MG63 (cell line): ENCODE results near the gene RHOBTB3. TPM values are rescaled to one million over a fixed set of nuclear protein-coding genes. Genes with fewer than 3 reads are reported as not detected.
"Not testable (repeated sequence)": the region's sequence is repeated elsewhere in the genome, so short reads cannot be mapped to it uniquely, and the experiment has no call there.

Experiments
- DNase-seq: peaks from one replicate; pipeline ENCODE4 v3.0.0-alpha.2; 2020
- H3K27me3 ChIP-seq: fragments of 250-450 bp; sonication (Bioruptor Pico); 2 replicates; pipeline ENCODE4 v1.5.1; 2020; ENCODE audit warnings: mild to moderate bottlenecking, moderate library complexity
- H3K36me3 ChIP-seq: fragments of 250-450 bp; sonication (Bioruptor Pico); 2 replicates; pipeline ENCODE4 v1.5.1; 2020; ENCODE audit warnings: mild to moderate bottlenecking, moderate library complexity
- H3K4me3 ChIP-seq: fragments of 250-450 bp; sonication (Bioruptor Pico); 2 replicates; pipeline ENCODE4 v1.5.1; 2020; ENCODE audit warnings: mild to moderate bottlenecking, moderate library complexity
- H3K9me3 ChIP-seq: fragments of 250-450 bp; sonication (Bioruptor Pico); 2 replicates; pipeline ENCODE4 v1.5.1; 2020; ENCODE audit warnings: mild to moderate bottlenecking, moderate library complexity
- total RNA-seq: library from RNA; depleted of rRNA; stranded (reverse); fragments of >200 nt; shearing (Covaris generic); gene quantifications from 2 replicates; pipeline ENCODE4 v1.2.3, GENCODE V29; 2014; ENCODE audit warnings: low replicate concordance

RHOBTB3 gene
- total RNA-seq, 1 experiment from 2014 or later: 74.7 TPM

DNA sequence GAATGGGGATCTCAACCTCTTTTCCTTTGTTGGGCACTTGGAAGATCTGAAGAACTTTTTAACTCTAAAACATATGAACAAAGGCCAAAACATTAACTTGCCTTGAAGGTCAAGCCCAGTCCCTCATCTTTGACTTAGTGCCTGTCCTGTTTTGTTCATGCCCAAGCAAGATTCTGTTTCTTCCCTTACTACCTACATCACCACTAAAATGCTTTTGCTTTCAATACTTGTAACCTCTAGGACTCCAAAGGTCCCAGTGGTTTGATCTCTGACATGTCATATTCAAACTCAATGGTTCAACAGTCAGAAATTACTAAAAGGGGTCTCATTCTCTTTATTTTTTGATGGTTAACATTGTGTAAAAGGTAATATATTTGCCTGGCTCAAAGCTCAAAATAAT lies 67.4 kb downstream of the RHOBTB3 start:
- no peak for DNase-seq
- peaks cover 38% of the 10 kb centered on the region for H3K36me3 ChIP-seq
- H3K27me3 ChIP-seq: no peaks in the 10 kb centered on the region
- no peak overlapping the region for H3K4me3 ChIP-seq
- H3K9me3 ChIP-seq: no peaks in the 10 kb centered on the region

GRCh38 chr5:95799191-95799835 lies 68.2 kb downstream of the RHOBTB3 start:
- Histone ChIP-seq H3K36me3 (peaks cover 30% of the 10 kb centered on the region), H3K4me3 (no peak overlapping the region), H3K27me3 (no peaks in the 10 kb centered on the region), H3K9me3 (no peaks in the 10 kb centered on the region)
- no peak for DNase-seq

DNA sequence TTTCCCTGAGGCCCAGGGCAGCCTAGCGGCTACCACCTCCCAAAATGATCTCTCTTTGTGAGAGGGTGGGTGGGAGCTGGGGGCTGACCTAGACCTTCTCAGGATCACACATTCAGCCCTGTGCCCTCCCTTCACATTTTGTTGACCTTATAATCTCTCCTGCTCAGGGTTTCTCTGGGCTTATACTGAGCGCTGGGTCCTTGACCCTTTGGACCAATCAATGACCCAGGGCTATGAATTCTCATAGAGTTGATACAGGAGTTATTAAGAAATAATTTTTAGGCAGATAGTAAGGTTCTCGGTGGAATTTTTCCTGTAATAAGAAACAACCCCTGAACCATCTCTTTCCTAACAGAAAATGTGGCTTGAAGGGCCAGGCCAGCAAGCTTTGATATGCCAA lies 69.4 kb downstream of the RHOBTB3 start:
- Histone ChIP-seq H3K36me3 (peaks cover 21% of the 10 kb centered on the region), H3K27me3 (no peaks in the 10 kb centered on the region), H3K4me3 (no peak overlapping the region), H3K9me3 (no peaks in the 10 kb centered on the region)
- no peak for DNase-seq

GRCh38 chr5:95801532-95801931 lies 70.4 kb downstream of the RHOBTB3 start:
- no peaks in the 10 kb centered on the region for H3K9me3 ChIP-seq
- no peaks in the 10 kb centered on the region for H3K27me3 ChIP-seq
- no peak overlapping the region for H3K4me3 ChIP-seq
- H3K36me3 ChIP-seq: peaks cover 15% of the 10 kb centered on the region
- no peak for DNase-seq

GRCh38 chr5:95801961-95802360 lies 70.8 kb downstream of the RHOBTB3 start:
- Histone ChIP-seq H3K36me3 (peaks cover 11% of the 10 kb centered on the region), H3K27me3 (no peaks in the 10 kb centered on the region), H3K9me3 (no peaks in the 10 kb centered on the region), H3K4me3 (no peak overlapping the region)
- no peak for DNase-seq

DNA sequence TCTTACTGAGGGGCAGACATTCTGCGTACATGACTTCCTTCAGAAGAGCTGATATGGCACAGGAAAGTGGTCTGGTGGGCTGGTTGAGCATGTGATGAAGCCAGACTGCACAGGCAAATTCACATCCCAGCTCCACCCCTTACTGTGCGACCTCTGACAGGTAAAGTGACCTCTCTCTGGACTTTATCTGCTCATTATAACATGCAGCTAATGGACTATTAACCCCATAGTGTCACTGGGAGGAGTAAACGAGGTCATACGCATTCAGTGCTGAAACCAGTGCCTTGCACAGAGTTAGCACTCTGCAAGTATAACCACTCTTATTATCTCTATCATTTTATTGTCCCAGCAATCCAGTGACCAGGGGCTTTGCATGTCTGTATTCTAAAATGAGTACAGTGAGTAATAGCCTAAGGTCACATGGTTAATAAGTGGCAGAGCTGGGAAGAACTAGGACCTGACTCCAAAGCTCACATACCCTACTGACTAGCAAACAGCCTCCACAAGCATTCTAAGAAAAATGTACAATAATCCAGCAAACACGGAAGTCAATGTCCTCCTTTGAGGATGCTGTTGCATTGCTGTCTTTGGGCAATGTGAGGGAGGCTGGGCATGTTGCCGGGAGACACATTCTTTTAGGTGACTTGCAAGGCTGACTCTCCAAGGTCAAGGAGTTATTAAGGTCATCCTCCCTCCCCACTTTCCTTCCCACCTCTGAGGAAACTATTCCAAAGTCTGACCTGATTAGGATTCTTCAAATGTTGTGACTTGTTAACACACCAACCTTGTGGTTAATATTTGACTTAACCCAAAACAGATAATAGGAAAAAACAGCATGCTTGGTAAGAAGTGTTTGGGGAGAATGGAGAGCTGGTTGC lies 72.4 kb downstream of the RHOBTB3 start:
- Histone ChIP-seq H3K36me3 (no peaks in the 10 kb centered on the region), H3K9me3 (no peaks in the 10 kb centered on the region), H3K4me3 (no peak overlapping the region), H3K27me3 (no peaks in the 10 kb centered on the region)
- no peak for DNase-seq

DNA sequence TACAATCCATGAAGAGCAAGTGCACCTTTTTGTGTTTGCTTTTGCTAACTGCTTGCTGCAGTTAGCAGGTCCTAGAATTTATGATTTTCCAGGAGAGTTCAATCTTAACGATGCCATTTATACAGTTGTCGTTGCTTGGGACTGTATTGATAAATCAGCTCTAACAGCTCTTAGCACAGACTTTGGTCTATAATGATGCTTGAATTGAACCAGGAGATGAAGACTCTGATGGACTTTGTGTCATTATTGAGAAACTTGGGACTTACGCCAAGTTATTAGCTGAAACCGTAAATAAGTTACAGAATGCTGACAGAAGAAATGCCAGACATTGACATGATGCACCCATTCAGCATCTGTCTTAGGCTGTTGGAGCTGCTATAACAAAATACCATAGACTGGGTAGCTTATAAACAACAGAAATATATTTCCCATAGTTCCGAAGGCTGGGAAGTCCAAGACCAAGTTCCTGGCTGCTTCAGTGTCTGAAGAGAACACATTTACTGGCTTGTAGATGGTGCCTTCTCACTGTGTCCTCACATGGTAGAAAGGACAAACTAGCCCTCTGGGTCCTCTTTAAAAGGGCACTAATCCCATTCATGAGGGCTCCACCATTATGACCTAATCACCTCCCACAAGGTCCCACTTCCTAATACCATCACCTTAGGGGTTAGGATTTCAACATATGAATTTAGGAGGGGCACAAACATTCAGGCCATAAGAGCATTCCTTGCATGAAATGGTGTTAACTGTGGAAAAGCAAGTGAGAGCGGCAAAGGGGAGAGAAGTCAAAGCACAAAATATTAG lies 73.8 kb downstream of the RHOBTB3 start:
- Histone ChIP-seq H3K27me3 (no peaks in the 10 kb centered on the region), H3K36me3 (no peaks in the 10 kb centered on the region), H3K4me3 (no peak overlapping the region), H3K9me3 (no peaks in the 10 kb centered on the region)
- DNase-seq: no peak

- H3K9me3 ChIP-seq: no peaks in the 10 kb centered on the region
Measured at GRCh38 chr5:95806687-95807086, 75.6 kb downstream of the RHOBTB3 start.

GRCh38 chr5:95808013-95808685 lies 77.0 kb downstream of the RHOBTB3 start:
- no peak for DNase-seq
- Histone ChIP-seq H3K4me3 (no peak overlapping the region), H3K9me3 (no peaks in the 10 kb centered on the region), H3K36me3 (peaks cover 1% of the 10 kb centered on the region; the same call in 1 of the 2 replicates), H3K27me3 (no peaks in the 10 kb centered on the region)

More at GRCh38 chr5:95806687-95807086, 75.6 kb downstream of the RHOBTB3 start:
- no peak overlapping the region for H3K4me3 ChIP-seq
- no peaks in the 10 kb centered on the region for H3K36me3 ChIP-seq
- H3K27me3 ChIP-seq: no peaks in the 10 kb centered on the region
- DNase-seq: no peak

- no peak overlapping the region for H3K4me3 ChIP-seq
- no peaks in the 10 kb centered on the region for H3K9me3 ChIP-seq
- DNase-seq: peak; percentile 40
- H3K27me3 ChIP-seq: no peaks in the 10 kb centered on the region
- peaks cover 8% of the 10 kb centered on the region; the same call in 1 of the 2 replicates for H3K36me3 ChIP-seq
Measured at GRCh38 chr5:95808686-95809413, 77.7 kb downstream of the RHOBTB3 start.

- Histone ChIP-seq H3K4me3 (no peak overlapping the region), H3K27me3 (no peaks in the 10 kb centered on the region), H3K9me3 (no peaks in the 10 kb centered on the region), H3K36me3 (peaks cover 10% of the 10 kb centered on the region; the same call in 1 of the 2 replicates)
- peak; percentile 77 for DNase-seq
Measured at GRCh38 chr5:95809414-95809960, 78.4 kb downstream of the RHOBTB3 start.

DNA sequence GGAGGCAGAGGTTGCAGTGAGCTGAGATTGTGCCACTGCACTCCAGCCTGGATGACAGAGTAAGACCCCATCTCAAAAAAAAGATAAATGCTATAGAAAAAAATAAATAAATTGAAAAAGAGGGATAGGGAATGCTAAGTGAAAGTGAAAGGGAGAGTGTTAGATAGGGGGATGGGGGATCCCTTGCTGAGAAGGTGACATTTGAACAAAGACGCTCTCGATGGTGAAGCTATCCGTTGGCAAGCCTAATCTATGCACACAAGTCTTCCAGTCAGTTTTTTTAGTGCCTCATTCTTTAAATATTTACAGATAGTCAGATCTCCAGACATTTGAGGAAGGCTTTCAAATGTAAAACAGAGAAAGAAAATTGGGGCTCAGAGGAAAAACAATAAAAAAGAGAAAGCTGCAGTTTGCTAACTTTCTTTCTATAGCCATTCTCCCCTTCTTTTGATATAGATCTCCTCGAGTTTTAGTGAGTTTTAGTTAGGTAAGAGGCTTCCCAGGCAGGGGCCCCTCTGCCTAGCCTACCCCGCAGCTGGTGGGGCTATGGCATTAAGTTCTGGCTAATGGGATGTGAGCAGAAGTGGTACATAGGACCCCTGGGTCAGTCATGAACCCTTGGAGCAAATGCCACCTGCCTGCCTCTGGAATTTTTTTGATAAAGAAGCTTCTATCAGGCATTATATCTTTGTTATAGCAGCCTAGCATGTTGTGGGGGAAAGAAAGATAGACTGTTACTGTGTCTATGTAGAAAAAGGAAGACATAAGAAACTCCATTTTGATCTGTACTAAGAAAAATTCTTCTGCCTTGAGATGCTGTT lies 79.4 kb downstream of the RHOBTB3 start:
- Histone ChIP-seq H3K9me3 (no peaks in the 10 kb centered on the region), H3K36me3 (peaks cover 10% of the 10 kb centered on the region; the same call in 1 of the 2 replicates), H3K4me3 (no peak overlapping the region), H3K27me3 (no peaks in the 10 kb centered on the region)
- DNase-seq: no peak

GRCh38 chr5:95811126-95811423 lies 79.9 kb downstream of the RHOBTB3 start:
- DNase-seq: not testable (repeated sequence)

GRCh38 chr5:95811461-95812073 lies 80.4 kb downstream of the RHOBTB3 start:
- H3K9me3 ChIP-seq, H3K27me3 ChIP-seq, DNase-seq, H3K4me3 ChIP-seq: not testable (repeated sequence)
- peaks cover 18% of the 10 kb centered on the region for H3K36me3 ChIP-seq

More at GRCh38 chr5:95811126-95811423, 79.9 kb downstream of the RHOBTB3 start:
- H3K9me3 ChIP-seq, H3K4me3 ChIP-seq, H3K27me3 ChIP-seq: not testable (repeated sequence)
- peaks cover 14% of the 10 kb centered on the region for H3K36me3 ChIP-seq

DNA sequence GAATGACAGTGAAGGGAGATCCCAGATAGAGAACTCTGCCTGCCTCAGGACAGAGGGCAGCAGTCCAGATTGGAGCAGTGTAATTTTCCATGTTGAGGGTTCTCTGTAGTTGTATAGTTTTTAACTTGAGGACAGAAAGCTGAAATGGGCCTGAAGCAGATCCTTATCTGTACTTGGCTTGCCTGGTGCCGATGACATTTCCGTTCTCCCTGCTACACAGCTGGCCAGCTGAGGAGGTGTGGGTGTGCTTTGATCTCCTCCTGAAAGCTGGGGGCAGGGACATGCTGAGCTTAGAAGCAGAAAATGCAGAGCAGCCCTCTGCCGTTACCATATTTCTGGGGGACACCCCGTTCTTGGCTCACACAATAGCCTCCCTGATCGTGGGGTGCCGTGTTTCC lies 80.9 kb downstream of the RHOBTB3 start:
- H3K36me3 ChIP-seq: peaks cover 20% of the 10 kb centered on the region
- DNase-seq: no peak
- no peaks in the 10 kb centered on the region for H3K9me3 ChIP-seq
- no peaks in the 10 kb centered on the region for H3K27me3 ChIP-seq
- H3K4me3 ChIP-seq: no peak overlapping the region
